Embryonic facial prominence (tissue), 1 donor: ENCODE results near the gene KCNQ5.
"Not testable (repeated sequence)": the region's sequence is repeated elsewhere in the genome, so short reads cannot be mapped to it uniquely, and the experiment has no call there.

Experiments
- DNase-seq: peaks from one replicate; pipeline ENCODE4 v3.0.0-alpha.2; 2016; ENCODE audit errors: extremely low spot score

The KCNQ5 gene

GRCh38 chr6:72841195-72841594 lies 219.3 kb downstream of the KCNQ5 start:
- DNase-seq: no peak

- DNase-seq: no peak
Observed at GRCh38 chr6:72842140-72842539, 220.3 kb downstream of the KCNQ5 start.

- no peak for DNase-seq
Observed at GRCh38 chr6:72844614-72845013, 222.8 kb downstream of the KCNQ5 start.

GRCh38 chr6:72849346-72849745 lies 227.5 kb downstream of the KCNQ5 start:
- DNase-seq: no peak

GRCh38 chr6:72850040-72850439 lies 228.2 kb downstream of the KCNQ5 start:
- no peak for DNase-seq

- no peak for DNase-seq
Observed at GRCh38 chr6:72850469-72850868, 228.6 kb downstream of the KCNQ5 start.

GRCh38 chr6:72855471-72855870 lies 233.6 kb downstream of the KCNQ5 start:
- DNase-seq: no peak

GRCh38 chr6:72856801-72857200 lies 234.9 kb downstream of the KCNQ5 start:
- no peak for DNase-seq

GRCh38 chr6:72857791-72858585 lies 236.1 kb downstream of the KCNQ5 start:
- DNase-seq: no peak

- no peak for DNase-seq
Observed at GRCh38 chr6:72861059-72861458, 239.2 kb downstream of the KCNQ5 start.

- DNase-seq: no peak
Observed at GRCh38 chr6:72861935-72862432, 240.1 kb downstream of the KCNQ5 start.

GRCh38 chr6:72863131-72863530 lies 241.3 kb downstream of the KCNQ5 start:
- DNase-seq: no peak

- no peak for DNase-seq
Observed at GRCh38 chr6:72864236-72864635, 242.4 kb downstream of the KCNQ5 start.

- DNase-seq: no peak
Observed at GRCh38 chr6:72864799-72865198, 242.9 kb downstream of the KCNQ5 start.

GRCh38 chr6:72865467-72865866 lies 243.6 kb downstream of the KCNQ5 start:
- no peak for DNase-seq

- DNase-seq: no peak
Observed at GRCh38 chr6:72869621-72870020, 247.8 kb downstream of the KCNQ5 start.

GRCh38 chr6:72873433-72873832 lies 251.6 kb downstream of the KCNQ5 start:
- DNase-seq: no peak

- DNase-seq: no peak
Observed at GRCh38 chr6:72876256-72876655, 254.4 kb downstream of the KCNQ5 start.

- no peak for DNase-seq
Observed at GRCh38 chr6:72886170-72886569, 264.3 kb downstream of the KCNQ5 start.

GRCh38 chr6:72890233-72890632 lies 268.4 kb downstream of the KCNQ5 start:
- no peak for DNase-seq

GRCh38 chr6:72890671-72891070 lies 268.8 kb downstream of the KCNQ5 start:
- no peak for DNase-seq

- no peak for DNase-seq
Observed at GRCh38 chr6:72892901-72893300, 271.0 kb downstream of the KCNQ5 start.

- no peak for DNase-seq
Observed at GRCh38 chr6:72894091-72894490, 272.2 kb downstream of the KCNQ5 start.

GRCh38 chr6:72898313-72898712 lies 276.4 kb downstream of the KCNQ5 start:
- not testable (repeated sequence) for DNase-seq
